Astrocyte of the spinal cord (primary cell): Measurements from ENCODE around the gene NEURL1B.

Experiments used
- DNase-seq: peaks from one replicate; pipeline ENCODE4 v3.0.0; 2011; ENCODE audit warnings: low read depth, low spot score
- H3K4me3 ChIP-seq: 2 replicates; pipeline ENCODE4 v1.5.1; 2011; ENCODE audit warnings: low read depth, mild to moderate bottlenecking, low read length, moderate library complexity
- CTCF ChIP-seq: IDR thresholded peaks from 2 replicates; pipeline ENCODE4 v1.5.1; 2012; ENCODE audit warnings: low read depth, mild to moderate bottlenecking, low read length, inconsistent platforms
- in situ Hi-C: cut with HindIII; loops from 2 replicates; pipeline ENCODE4 v1.10.0; 2017; ENCODE audit warnings: low sequenced_read_pairs

Gene NEURL1B

GRCh38 chr5:172608773-172609172 lies 32.3 kb upstream of the NEURL1B start:
- H3K4me3 ChIP-seq = no peak overlapping the region
- in situ Hi-C loops = no loop called here
- DNase-seq = no peak
- TF ChIP-seq CTCF = no peak

DNA sequence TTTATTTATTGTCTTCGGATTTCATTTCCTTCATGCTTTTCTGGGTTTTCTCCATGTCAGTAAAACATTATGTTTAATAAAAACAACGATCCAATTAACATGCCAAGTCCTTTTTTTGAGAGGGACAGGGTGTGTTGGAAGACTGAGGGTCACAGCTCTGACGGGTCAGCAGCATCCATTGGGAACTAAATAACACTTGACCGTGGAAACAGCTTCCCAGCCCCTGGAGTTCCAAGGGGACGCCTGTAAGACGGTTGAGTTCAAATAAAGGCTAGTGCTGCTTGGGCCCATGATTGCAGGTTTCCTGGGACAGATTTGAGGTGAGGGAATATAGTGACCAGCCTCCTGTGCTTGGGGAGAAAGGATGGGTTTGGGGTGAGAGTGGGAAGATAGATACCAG lies 30.4 kb upstream of the NEURL1B start:
- H3K4me3 ChIP-seq = no peak overlapping the region
- no peak for TF ChIP-seq CTCF
- in situ Hi-C loops = no loop called here
- no peak for DNase-seq

GRCh38 chr5:172611913-172612312 lies 29.1 kb upstream of the NEURL1B start:
- no peak overlapping the region for H3K4me3 ChIP-seq
- in situ Hi-C loops = no loop called here
- no peak for TF ChIP-seq CTCF
- DNase-seq = no peak

DNA sequence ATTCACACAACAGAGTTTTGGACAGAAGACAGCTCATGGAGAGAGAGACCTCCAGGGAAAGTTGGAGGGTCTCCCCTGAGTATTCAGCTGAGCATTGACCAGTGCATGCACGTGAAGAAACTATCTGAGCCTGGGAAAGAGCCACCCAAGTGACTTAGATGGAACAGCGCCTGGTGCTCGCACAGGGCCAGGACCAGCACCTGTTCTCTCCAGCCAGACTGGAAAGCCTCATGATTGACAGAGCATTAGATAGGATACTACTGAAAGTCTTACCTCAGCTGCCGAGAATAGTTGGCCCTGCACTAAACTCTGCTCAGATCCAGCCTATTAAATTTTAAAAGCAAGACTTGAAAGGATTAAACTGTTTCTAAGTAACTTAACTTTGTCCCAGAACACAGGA lies 28.3 kb upstream of the NEURL1B start:
- H3K4me3 ChIP-seq = no peak overlapping the region
- in situ Hi-C loops = no loop called here
- no peak for TF ChIP-seq CTCF
- no peak for DNase-seq

- no peak for DNase-seq
- H3K4me3 ChIP-seq = no peak overlapping the region
- in situ Hi-C loops = no loop called here
- no peak for TF ChIP-seq CTCF
Measured at GRCh38 chr5:172616136-172616535, 24.9 kb upstream of the NEURL1B start.

GRCh38 chr5:172616730-172617129 lies 24.3 kb upstream of the NEURL1B start:
- no peak for DNase-seq
- no peak for TF ChIP-seq CTCF
- in situ Hi-C loops = no loop called here
- H3K4me3 ChIP-seq = no peak overlapping the region

GRCh38 chr5:172617817-172618216 lies 23.2 kb upstream of the NEURL1B start:
- no peak overlapping the region for H3K4me3 ChIP-seq
- in situ Hi-C loops = no loop called here
- TF ChIP-seq CTCF = no peak
- no peak for DNase-seq
